Dermis blood vessel endothelial cell (primary cell): Measurements from ENCODE around the gene SNORC. TPM values are rescaled to one million over a fixed set of nuclear protein-coding genes. Genes with fewer than 3 reads are reported as not detected.

ENCODE experiments used
- DNase-seq: peaks from one replicate; pipeline ENCODE4 v3.0.0; 2010
- total RNA-seq: library from RNA; depleted of rRNA; stranded (reverse); fragments of >200 nt; gene quantifications from 2 replicates; pipeline ENCODE4 v1.2.3, GENCODE V29; 2014

Gene SNORC
- total RNA-seq, 1 donor from 2014 or later: 0.34 TPM

DNA sequence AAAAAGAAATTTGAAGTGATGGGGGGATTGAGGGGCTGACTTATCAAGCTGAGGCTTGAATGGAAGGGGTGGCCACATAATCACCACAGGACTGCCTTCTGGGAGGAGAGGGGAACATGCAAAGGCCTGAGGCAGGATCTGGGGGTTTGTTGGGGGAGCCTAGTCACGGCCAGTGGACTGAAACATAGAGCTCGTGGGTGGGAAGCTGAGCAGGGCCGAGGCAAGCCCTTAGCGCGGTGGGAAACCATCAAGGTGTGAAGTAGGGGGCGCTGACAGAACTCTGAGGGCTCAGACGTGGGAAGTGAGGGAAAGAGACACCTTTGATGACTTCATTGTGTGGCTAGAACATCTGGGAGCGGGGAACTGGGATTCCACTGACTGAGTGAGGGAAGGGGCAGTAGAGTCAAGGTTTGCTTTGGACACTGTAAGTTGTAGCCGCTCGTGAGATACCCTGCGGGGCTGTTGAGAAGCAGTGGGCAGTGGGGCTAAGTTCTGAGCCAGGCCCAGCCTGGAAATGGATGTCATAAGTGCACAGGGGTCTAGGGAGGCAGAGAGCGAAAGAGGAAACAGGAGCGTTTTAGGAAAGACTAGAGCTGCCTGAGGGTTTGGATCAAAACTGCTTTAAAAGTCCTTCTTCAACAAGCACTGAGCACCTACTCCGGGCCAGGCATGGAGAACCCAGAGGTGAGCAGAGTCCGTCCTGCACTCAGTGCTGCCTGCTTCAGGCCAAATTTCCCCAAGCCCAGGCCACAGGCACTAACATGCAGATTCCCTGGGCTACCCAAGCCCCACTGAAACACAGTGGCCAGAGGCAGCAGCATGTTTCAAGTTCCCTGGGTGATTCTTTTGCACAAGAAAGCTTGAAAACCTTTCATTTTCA, 686 bp upstream of the SNORC start:
- DNase-seq: no peak

GRCh38 chr2:232870766-232871371, 805 bp downstream of the SNORC start:
- DNase-seq: no peak

DNA sequence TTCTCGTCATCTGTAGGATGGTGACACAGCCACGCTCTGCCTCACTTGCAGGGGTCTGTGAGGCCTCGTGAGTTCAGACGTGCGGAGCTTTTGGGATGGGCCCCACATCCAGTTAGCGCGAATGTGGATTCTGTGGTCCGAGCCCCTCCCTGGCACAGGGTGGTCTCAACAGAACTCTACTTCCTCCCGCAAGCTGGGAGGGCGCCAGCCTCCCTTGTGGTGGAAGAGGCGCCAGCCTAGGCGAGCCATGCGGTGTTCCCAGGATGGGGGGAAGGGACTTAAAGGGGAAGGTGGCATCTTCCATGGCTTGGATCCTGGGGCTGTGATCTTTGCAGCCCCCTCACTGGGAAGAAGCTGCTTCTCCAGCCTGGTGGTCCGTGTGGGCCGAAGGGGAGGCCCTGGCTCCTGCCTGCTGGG, 1.4 kb downstream of the SNORC start:
- DNase-seq: no peak

DNA sequence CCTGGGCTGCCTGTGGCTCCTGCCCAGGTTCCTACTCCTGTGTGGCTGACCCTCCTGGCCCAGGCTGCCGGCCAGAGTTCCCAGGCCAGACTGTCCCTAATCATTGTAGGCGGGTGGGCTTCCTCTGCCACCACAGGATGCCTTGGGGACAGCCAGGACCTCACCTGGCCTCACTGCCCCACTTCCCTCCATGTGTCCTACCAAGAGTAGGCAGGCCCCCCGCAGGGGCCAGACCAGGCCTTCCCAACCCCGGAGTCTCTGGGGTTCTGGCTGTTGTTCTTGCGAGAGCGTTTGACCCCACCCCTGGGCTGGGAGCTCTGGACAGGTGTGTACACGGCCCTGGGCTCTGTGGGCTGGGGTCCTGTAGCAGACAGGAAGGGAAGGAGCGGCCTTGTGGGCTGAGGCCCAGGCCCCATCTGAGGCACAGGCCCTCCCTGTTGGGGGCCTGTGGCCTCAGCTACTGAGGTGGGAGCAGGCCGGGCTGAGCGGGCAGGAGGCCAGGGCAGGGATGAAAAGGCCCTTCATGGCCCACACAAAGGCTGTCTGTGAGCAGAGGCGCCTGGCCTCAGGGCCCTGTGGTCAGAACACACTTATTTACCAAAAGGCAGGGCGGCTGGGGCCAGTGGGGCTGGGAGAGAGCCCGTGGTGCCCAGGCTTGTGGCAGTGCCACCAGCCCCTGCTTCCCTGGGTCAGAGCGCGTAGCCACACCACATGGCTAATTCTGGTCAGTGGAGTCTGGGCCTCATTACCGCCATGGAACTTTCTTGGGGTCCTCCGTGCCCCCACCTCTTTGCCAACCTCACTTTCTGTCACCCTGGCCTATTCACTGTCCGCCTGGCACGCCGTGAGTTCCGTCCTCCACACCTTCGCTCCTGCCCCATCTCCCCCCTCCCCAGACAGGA, 2.0 kb downstream of the SNORC start:
- no peak for DNase-seq

DNA sequence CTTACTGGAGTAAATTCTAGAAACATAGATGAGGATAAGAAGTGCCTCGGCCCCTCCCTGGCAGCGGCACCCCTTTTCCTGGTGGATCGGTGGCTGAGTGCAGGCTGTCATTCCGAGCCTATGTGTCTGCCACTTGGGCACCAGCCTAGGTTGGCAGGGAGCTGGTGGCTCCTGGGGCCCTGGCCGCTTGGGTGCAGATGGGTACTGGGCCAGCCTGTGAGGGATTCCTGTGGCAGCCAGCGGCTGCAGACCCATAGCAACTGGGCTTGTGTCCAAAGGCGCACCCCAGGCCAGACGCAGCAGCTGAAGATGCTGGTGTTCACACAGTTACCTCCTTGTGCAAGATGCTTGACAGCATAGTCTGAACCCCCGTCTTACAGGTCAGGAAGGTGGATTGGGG, 2.8 kb downstream of the SNORC start:
- no peak for DNase-seq

DNA sequence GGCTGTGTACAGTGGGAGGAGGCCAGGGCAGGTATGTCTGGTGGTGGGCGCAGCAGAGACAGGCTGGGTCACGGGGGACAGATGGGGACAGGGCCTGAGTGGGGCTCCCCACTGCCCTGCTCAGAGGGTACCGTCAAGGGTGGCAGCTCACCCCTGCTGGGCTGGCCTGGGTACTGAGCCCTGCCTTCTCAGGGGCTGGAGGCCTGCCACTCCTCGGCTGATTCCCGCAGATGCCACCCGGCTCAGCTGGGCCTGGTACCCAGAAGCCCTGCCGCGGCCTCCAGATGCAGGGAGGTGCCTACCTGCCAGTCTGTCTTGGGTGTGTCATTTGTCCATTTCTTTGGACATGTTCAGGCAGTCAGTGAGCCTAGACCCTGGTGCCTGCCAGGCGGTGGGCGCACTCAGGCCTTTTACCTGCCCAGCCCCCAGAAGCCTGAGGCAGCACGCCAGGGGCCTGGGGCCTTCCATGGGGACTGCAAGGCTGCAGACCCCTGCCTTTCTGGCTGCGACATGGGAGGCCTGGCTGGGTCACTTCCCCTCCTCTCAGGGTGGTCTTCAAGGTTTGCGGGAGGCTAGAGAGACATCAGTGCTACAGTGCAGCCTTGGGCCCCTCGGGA, 3.3 kb downstream of the SNORC start:
- DNase-seq: no peak

DNA sequence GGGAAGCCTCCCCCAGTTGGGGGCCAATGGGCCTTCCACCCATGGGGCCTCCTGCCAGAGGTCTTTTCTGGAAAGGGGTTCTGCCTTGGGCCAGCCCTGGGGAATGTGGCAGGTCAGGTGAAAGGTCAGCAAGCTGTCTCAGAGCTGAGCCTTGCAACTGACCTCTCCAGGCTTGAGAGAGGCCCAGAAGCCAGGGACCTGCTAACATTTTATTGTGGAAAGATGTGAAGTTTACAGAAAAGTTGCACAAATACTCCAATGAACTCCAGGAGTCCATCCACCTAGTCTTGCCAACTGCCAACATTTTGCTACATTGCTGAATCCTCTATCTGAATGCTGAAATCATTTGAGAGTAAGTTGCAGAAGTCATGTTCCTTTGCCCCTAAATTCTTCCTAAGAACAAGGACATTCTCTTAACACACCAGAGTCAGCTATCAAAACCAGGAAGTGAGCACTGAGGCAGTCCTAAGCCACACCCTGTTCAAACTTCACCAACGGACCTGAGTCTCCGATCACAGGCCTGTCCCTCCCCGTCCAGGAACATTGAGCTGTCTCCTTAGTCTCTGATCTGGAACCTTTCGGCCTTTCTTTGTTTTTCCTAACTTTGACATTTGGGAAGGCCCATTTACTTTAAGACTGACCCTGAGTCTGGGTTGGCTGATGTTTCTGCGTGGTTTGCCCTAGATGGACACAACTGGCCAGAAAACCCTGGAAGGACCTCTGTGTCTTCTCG, 4.0 kb downstream of the SNORC start:
- DNase-seq: no peak

- DNase-seq: no peak
Observed at GRCh38 chr2:232874677-232875223, 4.7 kb downstream of the SNORC start.

DNA sequence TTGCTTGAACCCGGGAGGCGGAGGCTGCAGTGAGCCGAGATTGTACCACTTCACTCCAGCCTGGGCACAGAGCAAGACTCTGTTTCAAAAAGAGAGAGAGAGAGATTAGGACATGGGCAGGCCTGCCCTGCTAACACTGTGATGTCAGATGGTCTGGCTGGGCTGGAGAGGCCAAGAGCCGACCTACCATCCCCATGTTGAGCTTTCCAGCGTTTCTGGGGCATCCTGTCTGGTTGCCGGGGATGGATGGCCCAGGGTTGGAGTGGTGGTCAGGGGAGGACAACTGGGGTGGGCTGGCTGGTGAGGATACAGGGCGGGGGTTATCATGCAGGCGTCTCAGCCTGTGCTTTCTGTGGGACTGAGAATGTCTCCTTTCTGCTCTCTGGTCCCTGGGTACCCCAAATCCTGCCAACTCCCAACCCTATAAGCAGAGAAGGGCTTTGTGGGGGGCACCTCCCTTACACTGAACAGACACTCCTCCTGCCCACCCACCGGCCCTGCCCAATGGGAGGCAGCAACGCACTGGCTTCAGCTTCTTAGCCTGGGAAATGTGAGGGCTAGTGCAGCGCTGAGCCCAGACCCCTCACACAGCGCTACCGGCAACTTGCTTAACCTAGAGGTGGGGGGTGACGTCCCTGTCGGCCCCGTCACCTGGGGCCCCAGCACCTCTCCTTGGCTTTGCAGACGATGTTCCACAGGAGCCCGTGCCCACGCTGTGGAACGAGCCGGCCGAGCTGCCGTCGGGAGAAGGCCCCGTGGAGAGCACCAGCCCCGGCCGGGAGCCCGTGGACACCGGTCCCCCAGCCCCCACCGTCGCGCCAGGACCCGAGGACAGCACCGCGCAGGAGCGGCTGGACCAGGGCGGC, 5.4 kb downstream of the SNORC start:
- peak; percentile 33 for DNase-seq

DNA sequence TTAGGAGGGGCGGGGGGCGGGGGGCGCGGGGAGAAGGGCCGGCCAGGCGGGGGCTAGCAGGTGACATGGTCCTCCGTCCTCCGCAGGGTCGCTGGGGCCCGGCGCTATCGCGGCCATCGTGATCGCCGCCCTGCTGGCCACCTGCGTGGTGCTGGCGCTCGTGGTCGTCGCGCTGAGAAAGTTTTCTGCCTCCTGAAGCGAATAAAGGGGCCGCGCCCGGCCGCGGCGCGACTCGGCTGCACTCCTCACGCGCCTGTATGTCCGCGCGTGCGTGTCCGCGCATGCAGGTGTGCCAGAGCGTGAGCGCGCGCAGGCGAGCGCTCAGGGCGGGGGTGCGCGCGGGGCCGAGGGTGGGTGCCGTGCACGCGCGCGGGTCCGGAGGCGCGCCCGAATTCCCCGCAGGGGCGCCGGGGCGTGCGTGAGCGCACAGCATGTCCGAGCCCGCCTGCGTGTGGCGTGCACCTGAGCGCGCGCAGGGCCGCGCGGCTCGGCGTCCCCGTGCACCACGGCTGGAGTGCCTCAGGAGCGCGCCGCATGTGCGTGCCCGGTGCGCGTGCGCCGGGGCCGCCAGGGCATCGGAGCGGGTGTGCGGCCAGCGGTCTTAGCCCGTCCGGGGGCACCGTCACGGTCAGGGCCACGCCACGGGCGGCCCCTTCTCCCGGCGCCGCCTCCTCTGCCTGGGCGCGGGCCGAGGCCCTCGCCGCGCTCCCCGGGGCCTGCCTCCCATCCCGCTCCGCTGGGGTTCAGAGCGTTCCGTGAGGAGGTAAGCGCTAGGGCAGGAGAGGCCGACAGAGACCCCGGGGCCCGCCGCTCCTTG, 6.3 kb downstream of the SNORC start:
- DNase-seq: peak; percentile 46

DNA sequence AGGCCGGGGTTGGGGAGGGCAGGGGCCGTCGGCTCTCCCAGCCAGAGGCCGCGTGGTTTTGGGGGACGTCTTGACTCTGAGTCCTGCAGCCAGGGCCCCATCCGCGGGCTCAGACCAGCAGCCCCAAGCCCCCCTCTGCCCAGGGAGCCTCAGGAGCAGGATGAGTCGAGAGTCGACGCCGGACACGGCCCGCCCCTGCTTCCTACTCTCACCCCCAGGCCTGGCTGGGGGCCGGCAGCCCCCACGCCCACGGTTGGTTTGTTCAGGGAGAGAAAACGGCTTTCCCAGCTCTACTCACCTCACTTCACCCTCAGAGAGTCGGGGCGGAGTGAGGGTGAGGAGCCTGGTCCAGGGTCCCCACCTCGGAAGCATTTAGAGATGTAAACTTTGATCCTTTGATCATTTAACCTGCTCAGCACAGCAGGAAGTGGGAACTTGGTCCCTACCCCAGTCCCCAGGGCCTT, 6.9 kb downstream of the SNORC start:
- DNase-seq: no peak

- no peak for DNase-seq
Observed at GRCh38 chr2:232877940-232878511, 8.0 kb downstream of the SNORC start.

DNA sequence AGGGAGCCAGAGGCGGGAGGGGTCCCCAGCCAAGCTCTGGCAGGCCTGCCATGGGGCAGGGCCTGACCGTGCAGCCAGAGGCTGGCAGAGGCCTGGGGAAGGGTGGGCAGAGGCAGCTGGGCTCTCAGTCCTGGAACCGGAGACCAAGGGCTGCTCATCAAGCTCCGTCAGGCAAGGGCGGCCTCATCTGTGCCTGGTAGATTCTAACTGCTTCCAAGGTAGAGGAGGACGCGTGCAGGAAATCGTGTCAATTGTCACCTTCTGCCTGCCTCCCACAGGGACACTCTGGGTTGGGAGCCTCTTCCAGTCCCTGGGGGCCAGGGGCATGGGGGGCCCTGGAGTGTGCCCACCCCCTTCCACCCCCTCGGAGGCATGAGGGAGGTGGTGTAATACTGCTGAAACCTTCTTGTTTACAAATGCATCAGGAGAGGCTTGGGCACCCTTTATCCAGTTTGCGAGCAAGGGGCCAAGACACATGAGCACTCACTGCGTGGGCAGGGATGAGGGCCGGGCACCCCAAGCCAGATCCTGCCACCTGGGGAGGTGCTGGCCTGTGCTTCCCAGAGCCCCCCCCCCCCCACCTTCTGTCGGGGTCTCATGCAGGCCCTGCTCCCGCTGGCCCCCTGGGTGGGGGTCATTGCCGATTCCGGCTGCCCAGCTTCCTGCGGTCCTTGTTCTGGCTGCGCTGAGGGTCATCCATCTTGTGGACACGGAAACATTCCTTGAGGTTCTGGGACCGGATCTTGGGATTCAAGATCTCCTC, 9.0 kb downstream of the SNORC start:
- DNase-seq: no peak

DNA sequence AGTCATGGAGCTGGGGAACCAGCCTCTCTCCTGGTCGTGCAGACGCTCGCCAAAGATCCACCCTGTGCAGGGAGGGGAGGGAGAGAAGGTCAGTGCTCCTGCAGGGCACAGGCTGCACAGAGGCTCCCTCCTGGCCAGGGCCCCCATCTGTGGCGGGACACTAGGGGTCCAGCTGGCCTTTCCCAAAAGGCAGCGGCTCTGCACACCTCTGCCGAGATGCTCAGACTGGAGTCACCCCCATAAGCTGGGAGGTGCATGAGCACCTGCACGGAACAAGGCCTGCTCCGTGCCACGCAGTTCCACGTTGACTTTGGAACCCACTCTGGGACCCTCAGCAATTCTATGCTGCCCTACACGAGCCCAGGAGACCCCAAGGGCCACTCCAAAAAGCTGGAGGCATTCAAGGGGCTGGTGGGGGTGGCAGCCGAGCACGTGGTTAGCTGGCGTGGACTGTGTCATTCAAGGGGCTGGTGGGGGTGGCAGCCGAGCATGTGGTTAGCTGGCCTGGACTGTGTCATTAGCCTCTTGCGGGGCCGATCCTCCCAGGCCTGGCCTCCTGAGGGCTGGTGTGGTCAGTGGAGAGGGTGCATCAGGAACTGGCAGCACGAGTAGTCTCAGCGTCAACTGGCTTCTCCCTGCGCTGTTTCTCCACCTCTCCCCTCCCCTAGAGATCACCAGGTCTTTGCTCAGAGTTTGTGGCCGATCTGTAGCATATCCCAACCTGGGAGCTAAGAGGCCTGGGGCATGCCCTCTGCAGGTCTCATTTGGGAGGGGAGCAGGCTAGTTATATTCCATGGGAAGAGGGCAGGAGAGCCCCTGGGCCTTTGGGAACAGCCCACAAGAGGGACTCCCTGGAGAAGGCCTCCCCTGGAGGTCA, 9.8 kb downstream of the SNORC start:
- DNase-seq: no peak

DNA sequence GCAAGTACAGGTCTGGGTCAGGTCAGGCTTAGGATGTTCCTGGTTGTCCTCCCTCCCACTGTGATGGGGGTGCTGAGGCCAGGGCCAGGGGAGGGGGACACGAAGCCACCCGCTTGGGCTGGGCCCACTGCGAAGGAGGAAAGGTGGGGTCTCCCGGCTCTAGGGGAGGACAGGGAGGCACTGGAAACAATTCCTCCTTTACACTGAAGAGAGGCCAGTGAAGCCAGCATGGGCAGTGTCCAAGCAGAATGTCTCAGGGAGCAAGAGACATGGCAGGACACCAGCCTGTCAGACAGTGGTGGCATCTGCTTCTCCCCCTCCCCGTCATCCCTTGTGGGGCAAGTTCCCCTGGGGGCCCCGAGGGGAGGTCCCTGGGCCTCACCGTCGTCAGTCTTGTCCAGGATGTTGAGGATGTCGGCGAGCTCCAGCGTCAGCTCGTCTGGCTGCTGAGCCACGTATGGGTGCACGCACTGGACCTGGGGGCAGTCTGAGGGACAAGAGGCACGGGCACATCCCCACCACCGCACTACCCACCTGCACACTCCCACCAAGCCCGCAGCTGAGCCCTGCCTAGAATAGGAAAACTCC, 10.8 kb downstream of the SNORC start:
- DNase-seq: no peak

GRCh38 chr2:232882085-232882484, 12.0 kb downstream of the SNORC start:
- DNase-seq: no peak

DNA sequence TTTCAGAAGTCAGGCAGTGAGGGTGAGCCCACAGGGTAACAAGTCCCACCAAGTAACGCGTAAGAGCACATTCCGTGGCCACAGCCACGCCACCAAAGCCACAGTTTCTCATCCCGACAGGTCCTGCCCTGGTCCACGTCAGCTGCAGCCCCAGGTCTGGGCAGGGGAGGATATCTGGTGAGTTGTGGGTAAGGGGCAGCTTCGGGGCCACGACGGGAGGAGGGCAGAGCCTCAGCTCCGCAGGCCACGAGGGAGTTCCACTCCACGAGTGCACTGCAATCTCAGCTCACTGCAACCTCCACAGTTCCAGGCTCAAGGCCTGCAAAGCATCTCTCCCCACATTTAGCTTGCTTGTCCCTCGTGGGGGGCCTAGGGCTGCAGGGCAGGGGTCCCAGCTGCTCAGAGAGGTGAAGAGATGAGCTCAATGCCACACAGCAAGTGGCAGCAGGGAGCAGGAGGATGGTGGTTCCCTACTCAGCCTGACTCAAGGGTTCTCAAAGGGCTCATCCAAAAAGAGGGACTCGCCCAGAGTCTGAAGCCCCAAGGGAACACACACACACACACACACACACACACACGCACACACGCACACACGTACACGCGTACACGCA, 12.5 kb downstream of the SNORC start:
- no peak for DNase-seq
